Measurements from ENCODE around the gene PTGES3. TPM values are rescaled to one million over a fixed set of nuclear protein-coding genes. Genes with fewer than 3 reads are reported as not detected.

PTGES3 gene
- total RNA-seq, 1 experiment from 2014 or later: 89.1 TPM

Small RNA genes within 50 kb of the gene (small RNA-seq; reads per million reads assigned to genes)
- gene RN7SL809P: 0 reads per million in 2 experiments
- 373 to 9,263 reads per million in 2 experiments for gene SNORD59A

Other genes with a start within 250 kb of the PTGES3 start
- 7.7 and 10.1 TPM in 2 replicates for gene TIMELESS, start 238.9 kb downstream of the PTGES3 start, total RNA-seq (2014; rRNA removed; shearing (Covaris generic))
- gene MIP, start 233.6 kb downstream of the PTGES3 start, total RNA-seq (2014; rRNA removed; shearing (Covaris generic)): not detected in 2 replicates
- gene SPRYD4, start 219.7 kb downstream of the PTGES3 start, total RNA-seq (2014; rRNA removed; shearing (Covaris generic)): 4.5 and 4.8 TPM in 2 replicates
- not detected in 2 replicates for gene GLS2, start 200.1 kb downstream of the PTGES3 start, total RNA-seq (2014; rRNA removed; shearing (Covaris generic))
- 4.9 and 6.0 TPM in 2 replicates for gene RBMS2, start 166.5 kb downstream of the PTGES3 start, total RNA-seq (2014; rRNA removed; shearing (Covaris generic))
- 15.4 and 27.9 TPM in 2 replicates for gene BAZ2A, start 58.0 kb downstream of the PTGES3 start, total RNA-seq (2014; rRNA removed; shearing (Covaris generic))
- gene ATP5F1B, start 42.3 kb downstream of the PTGES3 start, total RNA-seq (2014; rRNA removed; shearing (Covaris generic)): 1,074 and 1,136 TPM in 2 replicates
- gene NACA, start 37.0 kb upstream of the PTGES3 start, total RNA-seq (2014; rRNA removed; shearing (Covaris generic)): 1,958 and 2,376 TPM in 2 replicates
- 33.6 and 36.5 TPM in 2 replicates for gene PRIM1, start 64.0 kb upstream of the PTGES3 start, total RNA-seq (2014; rRNA removed; shearing (Covaris generic))
- gene HSD17B6, start 75.0 kb upstream of the PTGES3 start, total RNA-seq (2014; rRNA removed; shearing (Covaris generic)): 0.77 TPM in 1 of 2 replicates, not detected in the other
- gene SDR9C7, start 246.1 kb upstream of the PTGES3 start, total RNA-seq (2014; rRNA removed; shearing (Covaris generic)): not detected in 2 replicates